GM18868 (cell line): Measurements from ENCODE around the gene CTDSPL.
"Not testable (repeated sequence)": the region's sequence is repeated elsewhere in the genome, so short reads cannot be mapped to it uniquely, and the experiment has no call there.

Experiments used
- ATAC-seq: cut with Tn5 transposase; IDR thresholded peaks from one replicate; pipeline ENCODE4 v1.9.1; 2021; ENCODE audit warnings: mild to moderate bottlenecking, moderate library complexity; ENCODE audit not compliant: unreplicated experiment

Gene CTDSPL

GRCh38 chr3:38030126-38031021 lies 168.7 kb downstream of the CTDSPL start:
- no peak for ATAC-seq

DNA sequence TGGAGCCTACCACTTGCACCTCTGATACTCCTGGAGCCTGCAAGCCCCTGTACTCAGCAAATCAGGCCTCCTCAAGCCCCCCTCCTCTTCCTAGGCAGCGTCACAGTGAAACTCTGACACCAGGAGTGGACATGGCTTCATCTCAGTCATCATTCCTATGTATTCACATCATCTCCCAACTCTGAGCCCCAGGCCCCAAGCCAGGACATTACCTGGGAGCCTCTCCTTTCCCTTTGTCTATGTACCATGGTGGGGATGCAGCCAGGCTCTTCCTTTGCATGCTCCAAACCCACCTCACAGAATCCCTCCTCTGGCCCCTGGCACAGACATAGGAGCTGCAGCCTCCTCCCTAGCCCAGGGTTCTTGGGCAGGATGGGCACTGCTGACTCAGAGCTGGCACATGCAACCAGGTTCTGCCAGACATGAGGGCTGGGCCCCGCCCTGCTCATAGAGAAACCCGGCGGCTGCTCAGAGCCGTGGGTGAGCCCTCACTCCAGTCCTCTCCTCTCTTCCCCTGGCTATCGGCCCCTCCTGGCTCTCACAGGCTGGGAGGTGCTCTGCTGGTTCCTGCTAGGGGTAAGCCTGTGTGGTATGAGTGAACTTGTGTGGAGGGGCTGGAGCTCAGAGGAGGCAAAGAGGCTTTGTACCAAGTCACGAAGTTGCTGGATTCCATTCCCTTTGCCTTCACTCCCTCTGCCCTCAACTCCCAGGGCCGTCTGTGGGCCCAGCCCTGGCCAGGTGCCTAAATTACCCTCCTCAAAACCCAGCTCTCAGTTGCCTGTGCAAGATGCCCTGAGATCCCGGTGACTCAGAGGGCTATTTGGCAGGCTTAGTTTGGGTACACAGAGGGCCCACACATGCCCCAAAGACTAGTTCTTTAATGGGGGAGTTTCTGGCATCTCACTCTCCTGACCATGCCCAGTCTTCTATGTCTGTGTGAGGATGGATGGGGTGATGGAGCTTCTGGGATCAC lies 169.6 kb downstream of the CTDSPL start:
- ATAC-seq, result no peak

DNA sequence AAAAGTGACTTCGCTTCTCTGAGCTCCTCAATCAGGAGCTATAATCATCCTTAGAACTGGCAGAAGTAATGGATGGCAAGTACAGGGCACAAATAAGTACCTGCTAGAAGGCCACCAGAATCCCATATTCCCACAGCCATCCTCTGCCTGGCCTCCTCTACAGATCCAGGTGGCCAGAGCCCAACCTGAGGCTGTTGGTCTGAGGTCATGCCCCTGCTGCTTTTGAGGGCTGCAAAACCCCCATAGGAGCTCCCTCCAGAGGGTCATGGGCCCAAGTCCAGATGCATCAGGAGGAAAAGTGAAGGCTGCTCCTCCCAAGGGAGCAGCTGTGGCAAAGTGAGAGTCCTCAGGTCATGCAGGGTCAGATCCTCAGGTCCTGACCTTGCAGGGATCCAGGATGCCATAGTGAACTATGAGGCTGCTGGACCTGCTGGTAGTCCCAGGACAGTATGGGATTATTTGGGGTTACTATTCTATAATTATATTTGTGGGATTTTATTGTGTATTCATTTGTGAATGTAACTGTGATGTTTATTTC lies 170.7 kb downstream of the CTDSPL start:
- ATAC-seq, result no peak

- ATAC-seq, result not testable (repeated sequence)
Measured at GRCh38 chr3:38033586-38033985, 171.9 kb downstream of the CTDSPL start.
